Subcutaneous adipose tissue (tissue), 4 donors: ENCODE data around the gene PBX3. TPM values are rescaled to one million over a fixed set of nuclear protein-coding genes. Genes with fewer than 3 reads are reported as not detected.

Experiments
- CTCF ChIP-seq: fragments of 450-650 bp; IDR thresholded peaks from one replicate; pipeline ENCODE4 v1.5.1; 2016; ENCODE audit warnings: low read depth, mild to moderate bottlenecking, control low read depth, antibody characterized with exemption, moderate library complexity
- total RNA-seq, 4 donors: library from RNA; depleted of rRNA; stranded (reverse); fragments of >200 nt; gene quantifications; one replicate each; pipeline ENCODE4 v1.1.0, GENCODE V29; 2016

PBX3 gene
- total RNA-seq, 4 donors from 2014 or later, result 29.7 to 44.9 (median 35.4) TPM

GRCh38 chr9:125994066-125994943 lies 247.1 kb downstream of the PBX3 start:
- TF ChIP-seq CTCF, result no peak

GRCh38 chr9:125995006-125995405 lies 247.8 kb downstream of the PBX3 start:
- no peak for TF ChIP-seq CTCF

DNA sequence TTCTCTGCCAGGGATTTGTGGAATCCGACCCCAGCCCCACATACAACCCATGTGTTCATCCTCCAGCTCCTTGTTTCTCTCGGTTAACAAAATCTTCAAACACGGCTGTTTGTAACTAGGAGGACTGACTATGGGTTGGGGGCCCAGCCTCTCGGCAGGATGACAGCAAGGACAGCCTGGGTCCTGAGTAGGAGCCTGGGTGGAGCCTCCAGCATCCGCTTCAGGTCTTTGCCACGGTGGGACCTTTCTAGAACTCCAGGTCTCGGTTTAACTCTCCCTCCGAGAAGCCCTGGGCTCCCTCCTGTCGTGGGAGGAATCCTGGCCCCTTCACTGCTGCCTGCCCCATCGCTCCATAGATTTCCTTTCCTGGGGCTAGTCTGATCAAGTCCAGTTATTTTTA lies 248.5 kb downstream of the PBX3 start:
- no peak for TF ChIP-seq CTCF

- no peak for TF ChIP-seq CTCF
These were observed 249.6 kb downstream of the PBX3 start for GRCh38 chr9:125996791-125997190.

- no peak for TF ChIP-seq CTCF
These were observed 250.1 kb downstream of the PBX3 start for GRCh38 chr9:125997196-125997823.

GRCh38 chr9:125998837-125999503 lies 251.8 kb downstream of the PBX3 start:
- no peak for TF ChIP-seq CTCF

DNA sequence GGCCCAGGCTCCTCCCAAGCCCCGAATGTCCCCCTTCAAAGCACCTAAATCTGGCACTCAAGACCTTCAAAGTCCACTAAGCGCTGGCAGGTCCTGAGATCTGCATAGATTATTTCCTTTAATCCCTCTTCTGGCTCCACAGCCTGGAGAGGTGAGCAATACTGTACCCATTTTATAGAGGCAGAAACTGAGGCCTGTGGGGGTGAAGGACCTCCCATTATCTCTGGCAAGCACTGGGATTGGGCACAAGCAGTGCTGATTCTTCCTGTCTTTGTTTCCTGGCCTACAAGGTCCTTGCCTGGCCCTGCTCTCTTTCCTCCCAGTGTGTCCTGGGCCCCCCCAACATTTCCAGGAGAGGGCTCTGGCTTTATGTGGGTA lies 252.3 kb downstream of the PBX3 start:
- TF ChIP-seq CTCF, result no peak
